HG02840 (cell line): Measurements from ENCODE around the gene TBC1D1.

Experiments used
- ATAC-seq: cut with Tn5 transposase; IDR thresholded peaks from one replicate; pipeline ENCODE4 v1.9.1; 2021; ENCODE audit warnings: mild to moderate bottlenecking, moderate library complexity, moderate number of reproducible peaks; ENCODE audit not compliant: unreplicated experiment, low FRiP score

TBC1D1 gene

DNA sequence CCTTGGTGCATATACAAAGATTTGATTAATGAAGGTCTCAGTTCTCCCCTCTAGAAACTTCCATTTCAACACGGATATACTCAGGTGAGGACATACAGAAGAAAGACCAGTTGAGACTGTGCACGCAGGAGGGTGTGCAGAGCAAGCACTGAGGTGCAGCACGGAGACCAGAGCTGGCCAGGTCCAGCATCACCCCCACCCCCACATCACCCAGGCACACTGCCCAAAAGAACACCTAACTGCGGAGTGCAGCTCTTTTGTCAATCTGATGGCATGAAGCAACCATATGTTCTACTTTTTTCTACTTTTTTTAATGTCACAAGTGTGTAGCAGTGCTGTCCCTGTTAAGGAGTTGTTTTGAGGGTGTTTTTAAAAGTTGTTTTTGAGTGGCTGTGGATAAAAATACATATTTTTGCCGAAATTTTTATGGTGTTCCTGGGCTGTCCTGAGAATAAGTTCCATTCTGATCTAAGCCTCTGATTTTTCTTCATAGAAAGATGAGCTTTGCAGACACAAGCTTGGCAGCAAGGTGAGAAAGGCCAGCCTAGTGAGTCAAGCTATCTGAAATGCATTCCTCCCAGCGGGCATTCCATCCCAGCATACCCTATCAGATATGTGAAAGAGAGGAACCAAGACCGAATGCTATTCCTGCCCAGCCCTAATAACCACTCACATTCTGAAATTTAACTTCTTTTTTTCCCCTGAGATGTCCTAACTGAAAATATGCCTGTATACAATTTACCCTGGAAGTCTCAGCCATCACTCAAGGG, 243.0 kb downstream of the TBC1D1 start:
- ATAC-seq = no peak

DNA sequence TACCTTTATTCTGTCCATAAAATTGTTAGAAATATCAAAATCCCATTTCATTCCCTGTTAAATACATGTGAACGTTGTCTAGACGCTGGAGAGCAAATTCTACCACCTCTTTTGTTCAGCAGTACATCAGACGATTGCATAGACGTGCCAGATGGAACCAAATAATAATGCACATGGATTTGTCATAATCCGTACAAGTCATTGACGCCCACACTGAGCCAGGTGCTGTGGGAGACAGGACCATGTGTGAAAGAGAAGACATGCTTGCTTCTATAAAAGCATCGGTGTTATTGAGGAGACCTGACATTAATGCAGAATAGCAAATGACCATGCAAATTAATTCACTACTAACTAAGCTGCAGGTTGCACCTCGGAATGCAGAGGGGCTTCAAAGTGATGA, 244.3 kb downstream of the TBC1D1 start:
- no peak for ATAC-seq

DNA sequence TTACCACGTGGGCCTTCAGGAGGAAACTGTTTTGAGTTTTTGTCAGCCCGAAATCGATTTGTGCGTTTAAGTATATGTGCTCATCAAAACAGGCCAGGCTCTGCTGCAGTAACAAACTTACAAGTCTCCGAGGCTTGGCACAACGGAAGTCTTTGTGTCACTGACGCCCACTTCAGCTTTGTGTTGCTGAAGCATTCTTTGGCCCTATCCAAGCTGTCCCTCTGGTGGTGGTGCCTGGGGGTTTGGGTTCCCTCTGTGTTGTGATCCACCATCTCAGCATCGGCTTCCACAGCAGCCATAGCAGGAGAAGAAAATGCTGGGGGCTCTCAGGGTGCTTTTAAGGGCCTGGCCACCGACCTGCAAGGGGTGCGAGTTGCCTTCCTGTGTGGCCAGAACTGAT, 245.7 kb downstream of the TBC1D1 start:
- ATAC-seq = no peak

DNA sequence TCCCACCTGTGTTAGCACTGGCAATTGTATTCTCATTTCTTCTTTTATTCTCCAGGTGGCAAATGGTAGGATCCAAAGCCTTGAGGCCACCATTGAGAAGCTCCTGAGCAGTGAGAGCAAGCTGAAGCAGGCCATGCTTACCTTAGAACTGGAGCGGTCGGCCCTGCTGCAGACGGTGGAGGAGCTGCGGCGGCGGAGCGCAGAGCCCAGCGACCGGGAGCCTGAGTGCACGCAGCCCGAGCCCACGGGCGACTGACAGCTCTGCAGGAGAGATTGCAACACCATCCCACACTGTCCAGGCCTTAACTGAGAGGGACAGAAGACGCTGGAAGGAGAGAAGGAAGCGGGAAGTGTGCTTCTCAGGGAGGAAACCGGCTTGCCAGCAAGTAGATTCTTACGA, 246.2 kb downstream of the TBC1D1 start:
- ATAC-seq = no peak

DNA sequence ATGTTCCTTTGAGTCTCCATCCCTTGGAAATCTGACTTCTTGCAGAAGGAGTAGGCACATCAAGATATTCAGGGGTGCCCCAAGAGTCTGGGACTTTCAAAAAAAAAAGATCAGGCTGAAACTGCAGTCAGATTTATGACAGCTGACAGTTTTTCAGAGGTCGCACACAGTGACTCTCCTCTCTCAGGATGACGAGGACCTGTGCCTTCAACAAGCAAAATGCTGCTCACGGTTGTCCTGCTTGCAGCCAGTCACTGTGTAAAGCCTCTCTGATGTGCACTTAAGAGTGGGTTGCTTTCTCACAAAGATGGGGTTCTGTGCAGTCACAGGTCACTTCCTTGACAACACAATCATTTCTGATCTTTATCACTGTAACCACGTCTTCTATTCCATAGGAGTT, 247.5 kb downstream of the TBC1D1 start:
- no peak for ATAC-seq

DNA sequence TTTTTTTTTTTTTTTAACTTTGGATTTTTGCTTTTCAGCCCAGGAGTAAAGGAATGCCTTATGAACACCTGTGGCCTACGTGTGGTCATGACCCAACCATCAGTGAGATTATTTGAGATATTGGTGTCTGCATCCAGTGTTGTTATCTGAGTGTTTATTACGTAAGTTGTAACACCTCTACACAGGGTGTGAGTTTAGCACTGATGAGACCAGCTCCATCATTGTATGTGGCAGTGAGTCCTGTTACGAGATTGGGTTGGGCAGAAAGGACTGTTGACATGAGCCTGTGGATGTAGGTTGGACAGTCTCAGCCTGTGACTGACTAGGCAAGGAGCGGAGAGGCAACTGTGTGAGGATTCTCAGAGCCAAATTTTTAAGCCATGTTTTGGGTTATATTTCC, 248.3 kb downstream of the TBC1D1 start:
- ATAC-seq = no peak

DNA sequence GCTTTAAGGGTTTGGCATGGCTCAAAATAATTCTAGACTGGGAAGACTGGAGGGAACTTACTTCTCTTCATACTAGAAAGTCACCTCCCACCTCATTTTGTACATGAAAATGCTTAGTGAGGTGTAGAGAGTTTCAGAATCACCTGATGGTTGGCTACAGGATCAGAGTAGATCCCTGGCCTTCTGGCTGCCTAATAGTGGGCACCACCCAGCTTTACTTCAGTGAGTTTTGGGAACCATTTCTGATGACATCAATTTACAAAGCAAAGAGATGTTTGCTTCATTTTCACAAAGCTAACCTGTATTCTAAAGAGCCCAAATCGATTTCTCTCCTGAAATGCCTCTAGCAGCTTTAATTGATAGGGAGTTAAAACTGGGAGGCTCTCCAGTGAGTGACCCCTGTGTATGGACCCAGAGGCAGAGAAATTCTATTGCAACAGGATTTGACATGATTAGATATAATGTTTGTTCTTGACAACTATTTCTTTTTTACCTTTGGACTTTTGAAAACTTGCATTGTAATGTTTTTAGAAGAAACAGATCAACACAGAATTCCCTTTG, 249.8 kb downstream of the TBC1D1 start:
- no peak for ATAC-seq

DNA sequence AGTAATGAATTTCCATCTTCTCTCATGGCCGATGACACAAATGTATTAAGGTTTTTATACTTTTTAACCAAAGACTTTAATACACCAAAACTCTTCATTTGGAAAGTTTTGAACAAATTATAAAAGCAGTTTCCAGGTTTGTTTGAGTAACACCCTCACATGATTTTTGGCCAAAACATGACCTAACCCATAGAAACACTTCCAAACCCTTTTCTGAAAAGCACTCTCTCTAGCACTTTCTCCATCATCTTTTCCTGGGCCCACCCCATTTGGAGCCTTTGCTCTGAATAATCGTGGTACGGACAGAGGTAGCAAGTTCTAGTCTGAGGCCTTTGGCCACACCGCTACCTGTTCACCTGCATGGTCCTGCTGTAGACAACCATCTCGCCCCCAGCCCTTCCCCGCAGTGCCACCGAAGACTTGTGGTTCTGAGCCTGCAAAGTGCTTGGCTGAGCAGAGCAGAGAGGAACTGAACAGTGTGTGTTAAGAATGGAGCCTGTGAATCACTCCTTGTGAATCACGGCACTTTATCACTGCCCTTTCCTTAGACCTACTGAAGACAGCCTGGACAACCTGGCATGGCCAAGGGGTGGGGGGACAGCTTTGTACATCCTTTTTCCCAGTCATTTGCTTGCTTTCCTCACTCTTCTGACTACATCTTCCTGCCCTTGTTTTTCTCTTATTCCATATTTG, 251.1 kb downstream of the TBC1D1 start:
- ATAC-seq = no peak

DNA sequence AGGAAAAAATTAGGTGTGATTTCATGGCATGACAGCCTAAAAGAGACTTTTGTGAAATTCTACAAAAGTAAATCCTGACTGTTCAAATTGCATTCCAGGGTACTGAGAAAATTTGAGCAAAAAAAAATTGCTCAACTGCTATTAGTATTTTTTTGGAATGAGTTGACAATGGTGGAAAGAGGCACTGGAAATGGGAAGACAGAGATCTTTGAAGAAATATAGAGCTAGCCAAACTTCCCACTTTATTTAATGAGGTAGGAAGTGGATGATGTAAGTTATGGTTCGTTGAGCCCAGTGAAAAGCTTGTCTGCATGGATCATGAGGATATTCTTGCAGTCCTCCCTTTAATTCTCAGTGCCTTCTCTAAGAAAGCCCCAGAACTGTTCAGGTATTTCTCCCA, 253.1 kb downstream of the TBC1D1 start:
- no peak for ATAC-seq

DNA sequence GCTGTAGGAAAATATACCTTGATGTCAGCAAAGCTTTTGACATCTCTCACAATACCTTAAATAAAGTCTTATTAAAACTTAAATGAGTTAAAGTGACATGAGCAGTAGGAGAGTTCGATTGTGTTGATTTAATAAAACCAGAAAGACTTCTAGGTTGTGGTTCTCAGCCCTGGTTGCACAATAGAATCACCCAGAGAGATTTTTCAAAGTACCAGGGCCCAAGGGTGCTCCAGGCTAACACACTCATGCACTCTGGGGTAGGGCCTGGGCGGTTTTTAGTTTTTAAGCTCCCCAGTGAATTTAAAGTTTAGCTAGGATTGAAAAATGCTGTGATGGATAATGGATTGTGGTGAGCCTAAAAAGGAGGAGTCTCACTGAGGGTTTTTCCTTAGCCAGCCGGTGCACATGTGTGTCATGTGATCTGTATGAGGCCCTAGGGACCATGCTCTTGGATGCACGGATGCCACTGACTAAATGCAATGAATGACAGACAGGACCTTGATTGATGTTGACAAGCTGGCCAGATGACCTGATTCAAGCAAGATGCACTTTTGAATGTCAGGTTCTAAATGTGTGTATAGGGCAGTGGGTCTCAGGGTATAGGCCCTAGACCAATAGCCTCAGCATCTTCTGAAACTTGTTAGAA, 254.3 kb downstream of the TBC1D1 start:
- ATAC-seq = no peak

DNA sequence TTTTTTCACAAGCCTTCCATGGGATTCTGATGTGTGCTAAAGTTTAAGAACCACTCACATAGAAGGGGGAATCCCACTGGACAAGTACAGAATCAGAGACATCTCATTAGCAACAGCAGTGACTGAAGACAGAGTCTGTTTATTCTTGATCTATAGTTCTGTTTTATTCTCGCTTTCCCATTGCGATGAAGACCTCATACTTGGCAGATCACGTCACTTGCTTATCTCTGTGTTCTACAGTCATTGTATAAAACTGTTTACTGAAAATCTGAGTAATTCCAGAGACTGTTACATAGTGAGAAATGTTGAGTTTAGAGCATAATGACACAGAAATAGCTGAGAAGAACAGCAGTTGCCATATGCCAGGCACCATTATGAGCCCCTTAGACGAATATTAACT, 254.9 kb downstream of the TBC1D1 start:
- no peak for ATAC-seq

DNA sequence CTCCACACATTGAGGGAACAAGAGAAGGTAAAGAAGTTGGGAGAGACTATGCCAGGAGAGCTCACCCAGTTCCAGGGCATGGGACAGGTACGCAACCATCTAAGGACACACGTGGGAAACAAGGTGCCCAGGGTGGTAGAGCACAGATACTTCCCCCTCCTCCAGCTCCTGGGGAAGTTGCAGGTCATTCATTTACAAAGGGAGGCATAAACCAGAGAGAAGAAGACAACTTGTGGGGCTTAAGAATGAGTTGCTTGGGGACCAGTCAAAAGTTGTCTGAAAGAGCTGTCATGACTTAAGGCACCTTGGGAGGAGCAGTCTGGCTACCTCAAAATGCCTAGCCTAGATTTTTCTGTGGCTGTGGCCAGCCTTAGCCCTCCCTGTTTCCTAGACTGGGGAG, 255.5 kb downstream of the TBC1D1 start:
- no peak for ATAC-seq

DNA sequence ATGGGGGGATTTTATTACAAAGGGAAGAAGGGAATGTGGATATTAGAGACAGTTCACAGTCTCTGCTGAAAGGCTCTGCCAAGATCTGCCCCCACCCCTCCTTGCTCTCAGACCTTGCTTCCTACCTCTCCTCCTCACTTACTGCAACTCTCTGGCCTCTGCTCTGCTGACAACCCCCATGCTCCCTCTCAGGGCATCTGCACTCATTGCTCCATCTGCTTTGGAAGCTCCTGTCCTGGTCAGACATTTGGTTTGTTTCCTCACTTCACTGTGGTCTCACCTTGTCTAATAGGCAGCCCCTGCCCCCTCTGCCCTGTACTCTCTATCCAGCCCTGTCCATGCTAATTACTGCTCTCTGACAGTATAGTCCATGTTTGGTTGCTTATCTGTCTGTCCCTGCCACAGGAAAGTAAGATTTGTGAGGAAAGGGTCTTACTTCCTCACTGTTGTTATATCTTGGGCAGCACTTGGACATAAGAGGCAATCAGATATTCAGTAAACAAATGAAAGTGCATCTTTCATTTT, 258.6 kb downstream of the TBC1D1 start:
- ATAC-seq = no peak

DNA sequence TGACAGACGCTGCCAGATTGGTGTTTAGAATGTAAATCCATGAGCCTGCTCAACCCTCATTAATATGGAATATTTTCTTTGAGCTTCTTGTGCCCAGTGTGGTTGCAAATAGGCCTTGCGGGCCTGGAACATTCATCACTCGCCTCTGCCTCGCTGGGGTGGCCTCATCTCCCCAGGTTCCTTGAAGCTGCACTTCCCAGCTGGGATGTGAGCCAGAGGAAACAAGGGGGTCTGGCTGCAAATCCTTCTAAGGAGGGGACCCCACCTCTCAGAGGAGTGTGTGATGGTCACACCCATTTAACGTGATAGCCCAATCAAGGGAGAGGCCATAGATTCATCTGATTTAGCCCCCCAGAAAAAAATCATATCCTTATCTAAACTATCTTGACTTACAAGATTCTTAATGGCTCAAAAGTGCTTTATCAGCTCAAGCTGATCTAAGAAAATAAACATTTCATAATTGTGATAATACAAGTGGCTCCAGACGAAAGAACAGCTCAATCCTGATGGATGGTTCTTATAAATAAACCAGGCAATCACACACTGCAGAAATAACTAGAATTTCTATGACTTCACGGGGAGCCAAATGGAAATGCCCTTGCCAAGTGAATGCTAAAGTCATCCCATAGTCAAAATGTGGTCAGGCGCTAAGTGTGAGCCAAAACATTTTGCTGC, 259.2 kb downstream of the TBC1D1 start:
- no peak for ATAC-seq

DNA sequence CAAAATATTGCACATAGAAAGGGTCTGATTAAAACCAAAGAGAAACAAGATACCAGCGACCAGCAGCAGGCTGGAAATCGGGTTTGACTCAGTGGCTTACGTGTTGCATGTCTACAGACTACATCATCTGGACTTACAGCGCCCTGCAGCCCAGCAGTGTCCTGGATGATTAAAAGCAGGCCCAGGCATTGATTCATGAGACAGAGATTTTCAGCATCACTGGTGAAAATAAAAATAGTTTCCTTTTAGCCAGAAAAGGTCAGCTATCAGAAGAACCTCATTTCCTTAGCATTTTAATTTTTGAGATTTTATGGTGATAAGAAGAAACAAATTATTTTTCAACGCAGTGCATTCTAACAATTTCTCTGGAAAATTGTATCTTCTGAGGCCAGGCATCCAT, 259.9 kb downstream of the TBC1D1 start:
- ATAC-seq = no peak

DNA sequence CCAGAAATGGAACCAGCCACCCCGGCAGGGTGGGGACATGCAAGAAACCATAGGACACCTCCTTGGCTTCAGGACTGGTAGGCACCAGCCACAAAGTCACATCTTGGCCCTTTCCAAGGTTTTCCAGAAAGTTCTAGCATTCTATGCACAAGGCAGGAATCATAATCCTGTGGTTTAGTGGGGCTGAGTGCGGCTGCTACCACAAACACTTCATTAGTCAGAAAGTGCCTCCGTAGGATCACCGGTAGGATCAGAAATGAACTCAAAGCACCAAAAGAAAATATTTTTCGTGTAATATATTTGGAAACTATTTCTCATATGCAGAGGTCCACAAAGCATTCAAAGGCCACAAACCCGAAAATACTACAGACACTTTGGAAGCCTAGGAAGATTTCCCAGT, 261.0 kb downstream of the TBC1D1 start:
- ATAC-seq = no peak

DNA sequence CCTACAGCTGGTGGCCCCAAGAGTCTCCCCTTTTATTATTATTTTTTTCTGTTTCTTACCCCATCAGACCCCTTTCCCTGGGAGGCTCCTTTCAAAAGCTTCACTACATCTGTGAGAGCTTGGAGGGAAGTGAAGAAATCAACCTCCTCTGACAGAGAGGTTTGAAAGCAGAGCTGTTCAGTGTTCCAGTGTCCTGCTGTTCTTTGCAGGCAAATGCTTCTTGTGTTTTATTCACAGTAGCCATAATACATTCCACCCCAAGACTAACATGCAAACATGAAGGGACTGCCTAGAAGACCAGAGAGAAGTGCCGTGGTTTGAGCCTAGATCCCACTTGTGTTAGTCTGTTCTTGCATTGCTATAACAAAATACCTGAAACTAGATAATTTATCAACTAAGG, 261.4 kb downstream of the TBC1D1 start:
- no peak for ATAC-seq

DNA sequence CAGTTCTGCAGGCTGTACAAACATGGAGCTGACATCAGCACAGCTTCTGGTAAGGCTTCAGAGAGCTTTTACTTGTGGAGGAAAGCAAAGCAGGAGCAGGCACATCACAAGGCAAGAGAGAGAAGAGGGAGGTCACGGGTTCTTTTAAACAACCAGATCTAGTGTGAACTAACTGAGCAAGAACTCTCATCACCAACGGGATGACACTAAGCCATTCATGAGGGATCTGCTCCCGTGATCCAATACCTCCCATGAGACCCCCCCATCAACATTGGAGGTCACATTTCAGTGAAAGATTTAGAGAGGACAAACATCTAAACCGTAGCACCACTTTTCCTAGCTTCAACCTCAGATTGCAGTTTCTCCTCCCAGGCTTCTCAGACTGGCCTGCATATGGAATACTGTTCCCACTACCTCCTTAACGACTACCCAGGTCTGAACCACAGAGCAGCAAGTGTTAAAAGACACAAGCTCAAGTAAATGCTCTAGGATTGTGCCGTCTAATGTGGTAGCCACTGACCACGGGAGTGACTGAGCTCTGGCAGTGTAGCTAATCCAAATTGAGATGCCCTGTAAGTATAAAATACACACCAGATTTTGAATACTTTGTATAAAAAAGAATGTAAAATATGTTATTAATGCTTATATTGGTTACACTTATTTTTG, 262.0 kb downstream of the TBC1D1 start:
- ATAC-seq = no peak

DNA sequence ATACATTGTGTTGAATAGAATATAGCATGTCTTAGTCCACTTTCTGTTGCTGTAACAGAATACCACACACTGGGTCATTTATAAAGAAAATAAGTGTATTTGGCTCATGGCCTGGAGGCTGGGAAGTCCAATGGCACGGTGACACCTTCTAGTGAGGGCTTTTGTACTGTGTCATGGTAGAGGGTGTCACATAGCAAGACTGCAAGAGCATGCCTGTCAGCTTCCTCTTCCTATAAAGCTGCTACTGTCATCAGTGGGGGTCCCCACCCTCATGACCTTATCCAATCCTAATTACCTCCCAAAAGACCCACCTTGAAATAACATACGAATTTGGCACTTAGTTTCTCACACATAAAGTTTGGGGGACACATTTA, 262.5 kb downstream of the TBC1D1 start:
- no peak for ATAC-seq

DNA sequence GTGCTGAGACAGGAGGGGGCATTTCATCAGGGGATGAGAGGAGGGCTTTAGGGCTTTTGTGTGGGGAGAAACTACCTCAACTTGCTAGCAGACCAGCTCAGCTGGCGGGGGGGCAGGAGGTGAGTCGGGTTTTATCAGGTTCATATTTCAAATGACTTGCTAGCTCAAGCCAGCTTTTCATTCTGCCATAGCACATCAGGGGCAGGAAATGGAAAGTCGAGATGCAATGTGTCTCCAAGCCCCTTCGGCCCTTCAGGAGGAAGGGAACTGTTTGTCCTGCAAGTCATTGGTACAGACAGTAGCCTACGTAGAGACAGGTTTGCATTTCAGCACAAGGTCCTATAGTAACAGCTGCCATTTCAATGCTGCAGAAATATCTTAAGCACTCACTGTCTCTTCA, 263.4 kb downstream of the TBC1D1 start:
- ATAC-seq = no peak
